GM21528 (cell line): ENCODE data around the gene RGS11.

Source experiments
- ATAC-seq: cut with Tn5 transposase; IDR thresholded peaks from one replicate; pipeline ENCODE4 v1.9.1; 2021; ENCODE audit warnings: mild to moderate bottlenecking, moderate library complexity; ENCODE audit not compliant: unreplicated experiment, low FRiP score

RGS11 gene

GRCh38 chr16:275786-276232 lies at the start of gene RGS11:
Gene RGS11 (minus strand): TSS chr16:275944. CDS start chr16:275911, 33 bp downstream.
- no peak for ATAC-seq

- no peak for ATAC-seq
Observed at GRCh38 chr16:324451-325334, 48.9 kb upstream of the RGS11 start.

GRCh38 chr16:324201-324450 lies 48.4 kb upstream of the RGS11 start:
- no peak for ATAC-seq

- no peak for ATAC-seq
Observed at GRCh38 chr16:322476-323143, 46.9 kb upstream of the RGS11 start.

- no peak for ATAC-seq
Observed at GRCh38 chr16:321532-321931, 45.8 kb upstream of the RGS11 start.

GRCh38 chr16:320206-320605 lies 44.5 kb upstream of the RGS11 start:
- ATAC-seq, result no peak

- no peak for ATAC-seq
Observed at GRCh38 chr16:318628-319027, 42.9 kb upstream of the RGS11 start.

- no peak for ATAC-seq
Observed at GRCh38 chr16:317583-317982, 41.8 kb upstream of the RGS11 start.

- ATAC-seq, result no peak
Observed at GRCh38 chr16:316741-317464, 41.2 kb upstream of the RGS11 start.

- ATAC-seq, result no peak
Observed at GRCh38 chr16:314795-315299, 39.1 kb upstream of the RGS11 start.

- ATAC-seq, result no peak
Observed at GRCh38 chr16:314351-314750, 38.6 kb upstream of the RGS11 start.

- no peak for ATAC-seq
Observed at GRCh38 chr16:311725-312124, 36.0 kb upstream of the RGS11 start.

GRCh38 chr16:309476-309875 lies 33.7 kb upstream of the RGS11 start:
- no peak for ATAC-seq

GRCh38 chr16:307691-308312 lies 32.1 kb upstream of the RGS11 start:
- no peak for ATAC-seq

- ATAC-seq, result no peak
Observed at GRCh38 chr16:306911-307370, 31.2 kb upstream of the RGS11 start.

GRCh38 chr16:305916-306626 lies 30.3 kb upstream of the RGS11 start:
- no peak for ATAC-seq

GRCh38 chr16:303760-304505 lies 28.2 kb upstream of the RGS11 start:
- no peak for ATAC-seq

- ATAC-seq, result no peak
Observed at GRCh38 chr16:301950-302349, 26.2 kb upstream of the RGS11 start.

- ATAC-seq, result no peak
Observed at GRCh38 chr16:301235-301634, 25.5 kb upstream of the RGS11 start.
